GM21381 (cell line): Measurements from ENCODE around the gene ADIPOR1.
A peak's percentile ranks its signal among the peaks of the same experiment; 100 is the strongest.
"Not testable (repeated sequence)": the region's sequence is repeated elsewhere in the genome, so short reads cannot be mapped to it uniquely, and the experiment has no call there.

Experiments used
- ATAC-seq: cut with Tn5 transposase; IDR thresholded peaks from one replicate; pipeline ENCODE4 v1.9.1; 2021; ENCODE audit warnings: mild to moderate bottlenecking, moderate library complexity; ENCODE audit not compliant: unreplicated experiment

The ADIPOR1 gene

GRCh38 chr1:202957733-202958543, at the start of gene ADIPOR1:
Gene ADIPOR1, minus strand, starts transcription at chr1:202958312. Its CDS starts 7,242 bp downstream, at chr1:202951070.
- peak; percentile 96 for ATAC-seq

DNA sequence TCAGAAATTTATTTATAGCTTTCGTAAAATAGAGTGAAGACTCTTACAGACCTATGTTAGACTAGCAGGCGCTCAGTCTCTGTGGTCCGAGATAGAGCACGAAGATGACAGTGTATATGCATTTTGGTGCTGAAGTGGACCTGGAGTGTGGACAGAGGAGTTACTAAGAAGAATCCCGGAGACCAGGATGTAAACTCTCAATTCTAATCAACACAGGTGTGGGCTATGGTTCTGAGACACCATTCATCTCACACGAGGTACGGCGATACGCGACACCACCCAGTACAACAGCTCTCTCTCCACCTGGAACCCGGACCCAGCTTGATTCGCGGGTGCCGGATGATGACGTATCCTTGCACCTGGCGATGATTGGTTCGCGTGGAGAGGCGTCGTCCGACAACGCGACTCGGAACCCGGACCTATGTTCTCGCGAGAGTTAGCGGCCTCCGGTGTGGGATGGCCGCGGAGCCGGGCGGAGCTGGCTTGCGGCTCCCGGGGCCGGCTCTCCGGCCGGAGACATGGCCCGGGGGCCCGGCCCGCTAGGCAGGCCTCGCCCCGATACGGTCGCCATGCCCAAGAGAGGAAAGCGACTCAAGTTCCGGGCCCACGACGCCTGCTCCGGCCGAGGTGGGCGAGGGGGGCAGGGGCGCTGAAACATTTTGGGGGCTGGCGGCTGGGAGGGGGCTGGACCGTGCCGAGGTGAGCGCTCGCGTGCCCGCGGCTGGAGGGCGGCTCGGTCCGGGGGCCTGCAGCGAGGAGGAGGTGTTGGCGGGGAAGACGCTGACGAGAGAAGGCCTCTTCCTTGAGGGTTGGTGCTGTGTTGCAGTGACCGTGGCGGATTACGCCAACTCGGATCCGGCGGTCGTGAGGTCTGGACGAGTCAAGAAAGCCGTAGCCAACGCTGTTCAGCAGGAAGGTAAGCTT, 49.1 kb upstream of the ADIPOR1 start, which contains the start of gene TMEM183A:
Gene TMEM183A (plus strand): TSS at position 427 of the 924 bp plus-strand sequence. CDS start 92 bp downstream, at position 519.
- peak; percentile 90 for ATAC-seq

DNA sequence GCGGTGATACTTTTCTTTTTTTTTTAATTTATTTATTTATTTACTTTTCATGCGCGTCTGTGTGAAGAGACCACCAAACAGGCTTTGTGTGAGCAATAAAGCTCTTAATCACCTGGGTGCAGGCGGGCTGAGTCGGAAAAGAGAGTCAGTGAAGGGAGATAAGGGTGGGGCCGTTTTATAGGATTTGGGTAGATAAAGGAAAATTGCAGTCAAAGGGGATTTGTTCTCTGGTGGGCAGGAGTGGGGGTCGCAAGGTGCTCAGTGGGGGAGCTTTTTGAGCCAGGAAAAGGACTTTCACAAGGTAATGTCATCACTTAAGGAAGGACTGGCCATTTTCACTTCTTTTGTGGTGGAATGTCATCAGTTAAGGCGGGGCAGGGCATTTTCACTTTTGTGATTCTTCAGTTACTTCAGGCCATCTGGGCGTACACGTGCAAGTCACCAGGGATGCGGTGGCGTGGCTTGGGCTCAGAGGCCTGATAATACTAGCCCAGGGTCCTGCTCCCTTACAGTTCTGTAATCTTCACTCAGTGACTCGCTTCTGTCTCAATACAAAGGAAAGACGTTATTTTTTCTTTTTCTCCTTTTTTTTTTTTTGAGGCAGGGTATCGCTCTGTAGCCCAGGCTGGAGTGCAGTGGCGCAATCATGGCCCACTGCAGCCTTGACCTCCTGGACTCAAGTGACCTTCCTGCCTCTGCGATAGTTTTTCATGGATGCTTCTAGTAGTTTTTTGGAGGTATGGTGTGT, 47.5 kb upstream of the ADIPOR1 start:
- not testable (repeated sequence) for ATAC-seq

- no peak for ATAC-seq
These were observed 44.8 kb upstream of the ADIPOR1 start for GRCh38 chr1:203002951-203003350.

- ATAC-seq = no peak
These were observed 43.9 kb upstream of the ADIPOR1 start for GRCh38 chr1:203001986-203002385.

- no peak for ATAC-seq
These were observed 42.3 kb upstream of the ADIPOR1 start for GRCh38 chr1:203000217-203000944.

DNA sequence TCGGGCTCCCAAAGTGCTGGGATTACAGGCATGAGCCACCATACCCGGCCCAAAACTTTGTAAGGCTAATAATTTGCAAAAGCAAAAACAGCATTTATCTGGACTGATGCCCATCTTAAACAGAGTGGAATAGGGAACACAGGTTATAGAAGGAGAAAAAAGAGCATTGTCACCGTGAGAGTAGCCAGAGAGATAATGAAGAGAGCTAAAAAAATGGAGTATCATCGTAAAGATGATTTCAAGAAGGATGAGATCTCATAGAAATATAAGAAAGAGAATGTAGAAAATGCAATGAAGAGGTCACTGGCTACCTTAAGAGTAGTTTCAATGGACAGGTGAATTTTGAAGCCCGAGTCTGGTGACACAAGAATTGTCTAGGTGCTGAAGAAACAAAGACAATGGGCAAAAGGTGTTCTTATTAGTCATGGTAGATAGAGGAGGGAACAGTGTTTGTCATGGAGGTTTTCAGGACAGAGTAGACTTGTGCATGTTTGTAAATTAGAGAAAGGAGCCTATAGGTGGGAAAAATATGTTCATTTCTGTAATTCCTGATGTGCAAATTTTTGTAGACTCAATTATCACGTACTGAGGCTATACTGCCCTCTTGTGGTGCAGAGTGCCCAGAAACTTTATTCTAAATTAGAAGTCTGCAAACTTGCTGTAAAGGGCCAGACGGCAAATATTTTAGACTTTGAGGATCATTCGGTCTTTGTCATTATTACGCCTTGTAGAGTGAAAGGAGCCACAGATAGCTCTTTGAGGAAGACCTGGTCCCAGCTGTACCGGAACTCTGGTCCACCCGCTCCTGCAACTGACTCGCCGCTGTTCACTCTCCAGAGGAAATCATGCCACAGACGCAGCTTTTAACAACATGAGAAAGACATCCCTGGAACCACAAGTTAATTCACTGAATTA, 41.0 kb upstream of the ADIPOR1 start:
- ATAC-seq = no peak

DNA sequence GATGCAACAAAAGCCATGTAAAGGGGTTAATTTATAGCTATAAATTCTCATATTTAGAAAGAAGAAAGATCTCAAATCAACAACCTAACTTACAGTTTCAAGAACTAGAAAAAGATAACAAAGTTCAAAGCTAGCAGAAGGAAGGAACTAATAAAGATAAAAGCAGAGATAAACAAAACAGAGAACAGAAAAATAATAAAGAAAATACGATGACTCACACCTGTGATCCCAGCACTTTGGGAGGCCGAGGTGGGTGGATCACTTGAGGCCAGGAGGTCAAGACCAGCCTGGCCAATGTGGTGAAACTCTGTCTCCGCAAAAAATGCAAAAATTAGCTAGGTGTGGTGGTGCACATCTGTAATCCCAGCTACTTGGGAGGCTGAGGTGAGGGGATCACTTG, 36.6 kb upstream of the ADIPOR1 start:
- no peak for ATAC-seq

- ATAC-seq = no peak
These were observed 33.0 kb upstream of the ADIPOR1 start for GRCh38 chr1:202991112-202991511.

DNA sequence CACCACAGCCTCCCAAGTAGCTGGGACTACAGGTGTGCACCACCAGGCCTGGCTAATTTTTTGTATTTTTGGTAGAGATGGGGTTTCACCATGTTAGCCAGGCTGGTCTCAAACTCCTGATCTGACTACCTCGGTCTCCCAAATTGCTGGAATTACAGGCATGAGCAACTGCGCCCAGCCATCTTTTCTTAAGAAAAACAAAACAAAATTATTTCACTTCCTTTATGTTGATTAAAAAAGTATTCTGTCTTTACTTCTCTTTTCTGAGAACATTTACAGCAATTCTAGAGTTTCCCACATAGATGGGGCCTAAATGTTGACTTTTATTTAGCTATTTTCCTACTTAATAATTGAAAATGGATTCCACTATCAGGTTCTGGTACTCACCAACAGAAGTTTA, 31.8 kb upstream of the ADIPOR1 start:
- ATAC-seq = no peak

DNA sequence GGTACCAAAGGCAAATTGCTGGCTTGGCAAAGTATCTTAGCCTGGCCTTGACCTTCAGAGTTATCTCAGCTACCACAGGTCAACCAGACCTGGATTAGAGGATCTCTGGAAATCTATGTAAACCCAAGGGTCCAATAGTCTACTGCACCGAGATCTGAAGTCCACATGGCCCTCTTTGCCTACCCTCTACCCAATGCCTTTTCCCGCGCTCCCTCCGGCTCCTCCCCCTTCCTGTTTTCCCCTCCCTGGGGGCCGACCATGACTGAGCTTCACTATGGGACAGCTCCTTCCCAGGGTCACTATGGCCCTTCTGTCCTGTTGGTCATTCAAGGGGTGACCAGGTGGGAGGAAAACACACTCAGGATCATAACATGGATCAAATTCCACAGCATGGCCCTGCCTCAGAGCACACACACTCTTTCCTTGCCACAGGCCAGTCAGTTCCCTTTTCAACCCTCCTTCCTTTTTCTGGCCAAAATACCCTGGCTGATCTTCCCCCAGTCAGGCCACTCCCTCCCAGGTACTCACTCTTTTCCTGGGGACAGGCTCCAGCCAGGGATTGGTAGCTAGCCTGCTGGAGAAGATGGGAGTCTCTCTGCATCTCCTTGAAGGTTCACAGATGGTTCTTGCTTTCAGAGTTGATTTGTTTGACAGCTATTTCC, 29.9 kb upstream of the ADIPOR1 start:
- no peak for ATAC-seq

DNA sequence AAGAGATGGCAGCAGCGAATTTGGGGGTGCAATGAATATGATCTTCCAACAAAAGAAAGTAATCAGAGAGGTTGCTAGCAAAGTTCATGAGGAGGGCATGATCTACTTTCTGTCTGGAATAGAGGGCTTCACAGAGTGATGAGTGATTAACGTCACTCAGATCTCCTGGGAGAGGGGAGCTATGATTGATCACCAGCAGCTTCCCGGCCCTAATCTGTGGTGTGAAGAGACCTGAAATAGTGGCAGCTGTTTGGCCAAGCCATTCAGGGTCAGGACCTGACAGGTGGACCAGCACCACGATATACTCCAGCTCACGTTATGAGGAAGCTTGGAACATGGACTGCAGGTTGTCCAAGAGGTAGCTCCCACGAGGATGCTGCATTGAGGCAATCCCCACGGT, 29.1 kb upstream of the ADIPOR1 start:
- no peak for ATAC-seq

- not testable (repeated sequence) for ATAC-seq
These were observed 28.0 kb upstream of the ADIPOR1 start for GRCh38 chr1:202986120-202986519.

- no peak for ATAC-seq
These were observed 24.8 kb upstream of the ADIPOR1 start for GRCh38 chr1:202982715-202983430.

DNA sequence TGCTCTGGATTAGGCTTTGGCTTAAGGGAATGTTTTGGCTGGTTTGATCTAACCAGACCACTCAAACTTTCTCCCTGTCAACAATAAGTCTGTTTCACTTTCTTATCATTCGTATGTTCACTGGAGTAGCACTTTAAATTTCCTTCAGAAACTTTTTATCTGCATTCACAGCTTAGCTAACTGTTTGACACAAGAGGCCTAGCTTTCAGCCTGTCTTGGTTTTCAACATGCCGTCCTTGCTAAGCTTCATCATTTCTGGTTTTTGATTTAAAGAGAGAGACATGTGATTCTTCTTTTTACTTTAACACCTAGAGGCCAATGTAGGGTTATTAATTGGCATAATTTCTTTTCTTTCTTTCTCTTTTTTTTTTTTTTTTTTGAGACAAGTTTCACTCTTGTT, 23.8 kb upstream of the ADIPOR1 start:
- no peak for ATAC-seq

DNA sequence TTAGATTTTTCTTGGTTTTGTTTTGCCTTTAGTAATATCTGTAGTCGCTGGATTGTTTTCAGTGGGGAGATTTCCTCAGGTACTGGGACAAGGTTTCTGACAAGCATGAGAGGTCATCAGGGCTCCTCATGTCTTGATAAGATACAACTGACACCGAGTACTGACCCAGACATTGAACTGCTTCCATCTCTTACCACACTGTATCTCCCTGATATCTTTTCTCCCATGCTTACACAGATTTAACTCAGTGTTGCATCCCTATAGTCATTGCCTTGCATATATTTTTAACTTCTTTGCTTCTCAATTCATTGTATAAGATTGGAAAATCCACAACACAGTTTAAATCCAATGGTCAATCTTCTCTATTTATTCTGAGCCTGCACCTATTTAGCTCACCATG, 21.3 kb upstream of the ADIPOR1 start:
- ATAC-seq = no peak

DNA sequence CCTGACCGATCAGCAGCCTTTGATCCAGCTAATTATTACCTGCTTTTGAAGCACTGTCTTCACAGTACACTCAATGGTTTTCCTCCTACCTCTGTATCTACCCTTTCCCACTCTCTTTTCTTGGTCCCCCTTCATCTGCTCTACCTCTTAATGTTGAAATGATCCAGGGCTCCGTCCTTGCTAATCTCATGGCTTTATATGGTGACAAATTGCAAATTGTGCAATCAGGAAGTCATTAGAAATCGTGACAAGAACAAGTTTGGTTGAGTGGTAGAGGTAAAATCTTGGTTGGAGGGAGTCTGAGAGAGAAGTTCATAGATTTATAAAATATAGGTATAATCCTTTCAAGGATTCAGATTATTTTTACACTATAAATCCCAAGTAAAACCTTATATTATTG, 18.5 kb upstream of the ADIPOR1 start:
- ATAC-seq = no peak

- no peak for ATAC-seq
These were observed 16.7 kb upstream of the ADIPOR1 start for GRCh38 chr1:202974856-202975255.
